WI38 (cell line): ENCODE results near the gene SHISA9.

ENCODE experiments used
- H3K4me3 ChIP-seq: 2 replicates; pipeline ENCODE4 v1.5.1; 2011; ENCODE audit warnings: low read depth, mild to moderate bottlenecking, control low read depth, low read length
- TF ChIP-seq, protein P1 (sequence below): IDR thresholded peaks from 2 replicates; pipeline ENCODE4 v1.5.1; 2012; ENCODE audit warnings: low read depth, mild to moderate bottlenecking, control low read depth, low read length

SHISA9 gene

DNA sequence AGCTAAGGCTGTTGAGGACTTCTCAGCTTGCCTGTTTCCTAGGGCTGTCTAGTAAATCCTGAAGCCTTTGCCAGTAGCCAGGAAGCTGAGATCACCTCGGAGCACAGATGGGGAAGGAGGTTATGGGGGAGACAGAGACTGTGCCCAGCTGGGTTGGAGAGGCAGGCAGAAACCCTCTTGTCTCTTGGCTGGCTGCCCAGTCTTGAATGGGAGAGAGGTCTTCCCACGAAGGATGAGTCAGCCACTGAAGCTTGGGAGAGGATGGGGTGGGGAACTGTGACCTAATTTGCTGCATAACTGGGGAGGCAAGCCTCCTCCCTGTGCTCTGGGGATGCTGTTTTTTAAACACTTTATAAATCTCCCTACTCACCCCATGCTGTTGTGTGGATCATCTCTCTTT lies 69.8 kb downstream of the SHISA9 start:
- TF ChIP-seq, protein P1, sequence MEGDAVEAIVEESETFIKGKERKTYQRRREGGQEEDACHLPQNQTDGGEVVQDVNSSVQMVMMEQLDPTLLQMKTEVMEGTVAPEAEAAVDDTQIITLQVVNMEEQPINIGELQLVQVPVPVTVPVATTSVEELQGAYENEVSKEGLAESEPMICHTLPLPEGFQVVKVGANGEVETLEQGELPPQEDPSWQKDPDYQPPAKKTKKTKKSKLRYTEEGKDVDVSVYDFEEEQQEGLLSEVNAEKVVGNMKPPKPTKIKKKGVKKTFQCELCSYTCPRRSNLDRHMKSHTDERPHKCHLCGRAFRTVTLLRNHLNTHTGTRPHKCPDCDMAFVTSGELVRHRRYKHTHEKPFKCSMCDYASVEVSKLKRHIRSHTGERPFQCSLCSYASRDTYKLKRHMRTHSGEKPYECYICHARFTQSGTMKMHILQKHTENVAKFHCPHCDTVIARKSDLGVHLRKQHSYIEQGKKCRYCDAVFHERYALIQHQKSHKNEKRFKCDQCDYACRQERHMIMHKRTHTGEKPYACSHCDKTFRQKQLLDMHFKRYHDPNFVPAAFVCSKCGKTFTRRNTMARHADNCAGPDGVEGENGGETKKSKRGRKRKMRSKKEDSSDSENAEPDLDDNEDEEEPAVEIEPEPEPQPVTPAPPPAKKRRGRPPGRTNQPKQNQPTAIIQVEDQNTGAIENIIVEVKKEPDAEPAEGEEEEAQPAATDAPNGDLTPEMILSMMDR: no peak

GRCh38 chr16:12972246-12972645 lies 70.8 kb downstream of the SHISA9 start:
- H3K4me3 ChIP-seq: no peak overlapping the region
- TF ChIP-seq, protein P1: no peak

More for the DNA sequence above, 69.8 kb downstream of the SHISA9 start:
- H3K4me3 ChIP-seq: no peak overlapping the region

- TF ChIP-seq, protein P1: no peak
- H3K4me3 ChIP-seq: no peak overlapping the region
These were observed 74.4 kb downstream of the SHISA9 start for GRCh38 chr16:12975766-12976165.

DNA sequence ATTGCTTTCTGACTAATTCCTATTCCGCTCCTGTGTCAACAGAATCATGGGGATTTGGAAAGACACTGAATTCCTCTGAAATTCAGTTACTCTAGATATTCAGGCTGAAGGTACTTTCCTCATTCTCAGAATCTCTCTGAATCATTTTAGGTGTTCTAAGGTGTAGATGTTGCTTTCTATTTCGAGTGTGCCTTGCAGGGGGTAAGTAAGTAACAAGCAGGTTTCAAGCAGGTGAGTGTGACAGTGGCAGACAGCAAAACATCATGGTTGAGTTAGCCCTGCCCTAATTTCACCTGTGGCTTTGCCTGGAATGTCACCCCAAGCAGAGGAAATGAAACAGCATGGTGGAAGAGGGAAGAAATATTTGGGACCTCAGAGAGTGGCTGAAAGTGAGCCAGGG lies 75.1 kb downstream of the SHISA9 start:
- H3K4me3 ChIP-seq: no peak overlapping the region
- TF ChIP-seq, protein P1: no peak

DNA sequence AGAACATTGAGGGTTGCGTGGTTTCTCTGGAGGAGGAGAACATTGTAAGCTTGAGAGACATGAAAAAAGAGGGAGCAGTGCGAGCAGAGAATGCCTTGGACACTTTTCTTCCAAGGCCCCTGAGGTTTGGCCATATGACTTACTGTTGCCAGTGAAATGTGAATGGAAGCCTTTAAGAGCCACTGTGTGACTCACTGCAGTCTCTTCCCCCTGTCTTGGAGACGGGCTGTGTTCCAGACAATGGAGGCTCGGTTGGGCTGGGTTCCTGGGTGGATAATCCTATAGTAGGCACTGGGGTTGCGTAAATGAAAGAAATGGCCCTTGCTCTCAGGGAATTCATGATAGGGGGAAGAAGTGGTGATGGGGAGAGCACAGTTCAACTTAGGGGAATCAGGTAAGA lies 75.5 kb downstream of the SHISA9 start:
- TF ChIP-seq, protein P1: no peak
- no peak overlapping the region for H3K4me3 ChIP-seq

DNA sequence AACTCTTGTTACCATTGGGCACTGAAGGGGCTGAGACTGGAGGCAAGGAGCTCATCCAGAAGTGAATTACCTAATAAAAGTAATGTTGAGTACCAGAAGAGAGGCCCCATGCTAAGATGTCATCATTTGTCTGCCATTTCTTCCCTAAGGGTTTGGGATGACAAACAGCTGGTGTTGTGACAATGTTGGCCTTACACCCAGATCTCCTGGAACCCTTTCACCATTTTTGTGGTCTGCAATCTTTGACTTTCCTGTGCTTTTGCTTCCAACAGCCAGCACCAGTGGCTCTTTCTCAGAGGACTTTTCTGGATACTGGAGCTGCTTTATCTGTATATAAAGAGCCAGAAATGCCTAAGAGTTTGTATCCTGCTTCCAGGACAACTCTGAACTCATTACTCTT lies 84.1 kb downstream of the SHISA9 start:
- H3K4me3 ChIP-seq: no peak overlapping the region
- TF ChIP-seq, protein P1: no peak

- TF ChIP-seq, protein P1: no peak
These were observed 86.7 kb downstream of the SHISA9 start for GRCh38 chr16:12988071-12988470.

More at GRCh38 chr16:12988071-12988470, 86.7 kb downstream of the SHISA9 start:
- no peak overlapping the region for H3K4me3 ChIP-seq
